Gastrocnemius medialis (tissue), 4 donors: ENCODE measurements around the gene RHCE.

Source experiments
- POLR2A ChIP-seq, 2 donors: fragments of 450-650 bp; IDR thresholded peaks; one replicate each; pipeline ENCODE4 v1.6.1; 2017; ENCODE audit warnings: antibody characterized with exemption in 2 of 2, mild to moderate bottlenecking in 2 of 2, moderate library complexity in 2 of 2
- TF ChIP-seq, protein P1 (sequence below), 5 experiments: fragments of 450-650 bp in 3 of 5; fragments of 200-600 bp in 2 of 5; sonication (generic) in 2 of 5; IDR thresholded peaks in 4 of 5; conservative IDR thresholded peaks in 1 of 5; 1 replicate in 4 of 5; 2 replicates in 1 of 5; pipeline ENCODE4 v1.5.1; 2016 to 2019; ENCODE audit warnings: antibody characterized with exemption in 5 of 5, mild to moderate bottlenecking in 3 of 5, moderate library complexity in 3 of 5

DNA sequence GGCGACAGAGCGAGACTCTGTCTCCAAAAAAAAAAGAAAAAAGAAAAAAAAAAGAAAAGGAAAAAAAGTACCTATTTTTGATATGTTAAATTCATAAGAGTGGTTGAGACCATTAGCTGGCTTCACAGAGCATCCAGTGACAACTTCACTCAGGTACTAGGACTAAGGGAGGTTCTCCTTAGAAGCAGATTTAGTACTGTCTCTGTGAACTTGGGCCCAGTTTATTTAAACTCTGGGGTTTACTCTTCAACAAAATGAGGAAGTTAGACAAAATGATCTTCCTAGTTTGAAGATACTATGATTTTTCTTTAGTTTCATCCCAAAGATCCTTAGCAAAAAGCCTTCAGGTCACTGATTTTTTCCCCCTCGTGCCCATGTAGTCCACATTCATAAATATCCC, 31.3 kb upstream of the RHCE start:
- no peak for TF ChIP-seq POLR2A (IDR thresholded peaks at IDR 0.05)
- TF ChIP-seq, protein P1, sequence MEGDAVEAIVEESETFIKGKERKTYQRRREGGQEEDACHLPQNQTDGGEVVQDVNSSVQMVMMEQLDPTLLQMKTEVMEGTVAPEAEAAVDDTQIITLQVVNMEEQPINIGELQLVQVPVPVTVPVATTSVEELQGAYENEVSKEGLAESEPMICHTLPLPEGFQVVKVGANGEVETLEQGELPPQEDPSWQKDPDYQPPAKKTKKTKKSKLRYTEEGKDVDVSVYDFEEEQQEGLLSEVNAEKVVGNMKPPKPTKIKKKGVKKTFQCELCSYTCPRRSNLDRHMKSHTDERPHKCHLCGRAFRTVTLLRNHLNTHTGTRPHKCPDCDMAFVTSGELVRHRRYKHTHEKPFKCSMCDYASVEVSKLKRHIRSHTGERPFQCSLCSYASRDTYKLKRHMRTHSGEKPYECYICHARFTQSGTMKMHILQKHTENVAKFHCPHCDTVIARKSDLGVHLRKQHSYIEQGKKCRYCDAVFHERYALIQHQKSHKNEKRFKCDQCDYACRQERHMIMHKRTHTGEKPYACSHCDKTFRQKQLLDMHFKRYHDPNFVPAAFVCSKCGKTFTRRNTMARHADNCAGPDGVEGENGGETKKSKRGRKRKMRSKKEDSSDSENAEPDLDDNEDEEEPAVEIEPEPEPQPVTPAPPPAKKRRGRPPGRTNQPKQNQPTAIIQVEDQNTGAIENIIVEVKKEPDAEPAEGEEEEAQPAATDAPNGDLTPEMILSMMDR (IDR thresholded peaks at IDR 0.05 in 4 of 5, conservative IDR thresholded peaks at IDR 0.05 in 1 of 5), result no peak
